Measurements from ENCODE around the gene C1RL. TPM values are rescaled to one million over a fixed set of nuclear protein-coding genes. Genes with fewer than 3 reads are reported as not detected.
A peak's percentile ranks its signal among the peaks of the same experiment; 100 is the strongest.

The C1RL gene
- total RNA-seq, 1 experiment from 2014 or later: 25.9 TPM

GRCh38 chr12:7092229-7092985, 16.6 kb downstream of the C1RL start, which contains the start of gene C1R:
C1R (minus strand) TSS chr12:7092445; CDS start chr12:7092388, 57 bp downstream.
- Histone ChIP-seq H2AFZ (ENCODE audit: low read depth, low read length, poor library complexity, severe bottlenecking) (no peak within 1 kb of the TSS), H3K4me1 (ENCODE audit: control insufficient read depth in 1 of 2, insufficient read depth in 2 of 2, low read length in 2 of 2) (peaks cover 0 to 6% of the 10 kb centered on the region in 2 experiments; a peak in 1 of 4 replicates), H4K20me1 (ENCODE audit: insufficient read depth) (no peaks in the 10 kb centered on the region), H3K27ac (ENCODE audit: low read depth, low read length) (peak within 1 kb of the TSS; percentile 13; the same call in 1 of the 2 replicates), H3K79me2 (ENCODE audit: insufficient read depth, low read length) (no peaks in the 10 kb centered on the region), H3K9me2 (ENCODE audit: insufficient read depth) (no peaks in the 10 kb centered on the region), H3K9me3 (ENCODE audit: control insufficient read depth in 1 of 2, insufficient read depth in 1 of 2, low read depth in 1 of 2, low read length in 2 of 2) (no peaks in the 10 kb centered on the region), H3K4me2 (ENCODE audit: low read length) (peak within 1 kb of the TSS; percentile 54), H3K36me3 (ENCODE audit: control insufficient read depth in 1 of 2, insufficient read depth in 2 of 2, low read length in 2 of 2) (no peaks in the 10 kb centered on the region), H3K4me3 (replicated peaks in 1 of 2; ENCODE audit: low read depth in 1 of 2, low read length in 2 of 2) (no peak within 1 kb of the TSS), H3K27me3 (ENCODE audit: insufficient read depth, low read length) (0 out of 2 replicates have a peak, but pooled peaks cover 2% of the 10 kb centered on the region), H3K9ac (ENCODE audit: low read length) (no peak within 1 kb of the TSS)
- intact Hi-C loops (cut with micrococcal nuclease): loop anchor here (1.0 to 5.0 kb wide), 3 partner anchors 120 to 168 kb away; partner anchors contain the start of genes C12orf57, EMG1 and PHB2
- BruUV-seq (replicated peaks): no TSS peak
- TF ChIP-seq POLR2A (IDR thresholded peaks at IDR 0.05; ENCODE audit: borderline replicate concordance, extremely low read depth, insufficient read depth, insufficient read length): no peak
- peak; percentile 84 for TF ChIP-seq RAD21 (IDR thresholded peaks at IDR 0.05; ENCODE audit: low read depth)
- TF ChIP-seq SRF (IDR thresholded peaks at IDR 0.05; ENCODE audit: low read depth): no peak
- no peak for TF ChIP-seq POLR2AphosphoS5 (IDR thresholded peaks at IDR 0.05; ENCODE audit: low read depth, low read length)
- no peak for TF ChIP-seq SP1 (IDR thresholded peaks at IDR 0.05; ENCODE audit: low read depth)
- TF ChIP-seq CTCF (IDR thresholded peaks at IDR 0.05 in 2 of 3, conservative IDR thresholded peaks at IDR 0.05 in 1 of 3; ENCODE audit: borderline replicate concordance in 1 of 3, insufficient read depth in 1 of 3, low read depth in 2 of 3, low read length in 2 of 3): peak; percentile 84 to 89 (median 87)
- TF ChIP-seq ZBTB33 (IDR thresholded peaks at IDR 0.05; ENCODE audit: extremely low read depth, insufficient replicate concordance, low read length): no peak
- TF ChIP-seq REST (IDR thresholded peaks at IDR 0.05; ENCODE audit: low read depth): no peak
- no peak for TF ChIP-seq YY1 (IDR thresholded peaks at IDR 0.05; ENCODE audit: extremely low read depth, insufficient replicate concordance, low read depth, low read length)
- TF ChIP-seq EGR1 (IDR thresholded peaks at IDR 0.05; ENCODE audit: low read depth): no peak
- DNase-seq (ENCODE audit: low read depth, low spot score): no peak
- ATAC-seq: peak; percentile 85
- POLR2A ChIA-PET: interaction anchor here (0.8 kb wide), 1 partner anchor 16 kb away, joined by 3 read pairs; no protein-coding TSS in a partner anchor
- RAD21 ChIA-PET (ENCODE audit: low non-redundant PET in 1 of 2, low total read pairs in 2 of 2, uncharacterized antibody in 2 of 2, unreplicated experiment in 2 of 2): no interaction called here
- CTCF ChIA-PET: interaction anchor here (0.7 to 1.1 kb wide), 2 partner anchors 15 to 148 kb away, joined by 3 to 4 read pairs; no protein-coding TSS in a partner anchor
